BJ (cell line): ENCODE measurements around the gene YTHDF2. TPM values are rescaled to one million over a fixed set of nuclear protein-coding genes. Genes with fewer than 3 reads are reported as not detected.
"Not testable (repeated sequence)": the region's sequence is repeated elsewhere in the genome, so short reads cannot be mapped to it uniquely, and the experiment has no call there.

Experiments
- CTCF ChIA-PET: fragments of 350-600 bp; formaldehyde crosslinking; extraction: SDS; loops from one replicate; lab custom pipeline; 2021; ENCODE audit warnings: antibody characterized with exemption, inconsistent platforms; lab: Yijun Ruan, JAX
- POLR2A ChIA-PET: fragments of 300-600 bp; sonication (Branson Sonifier 250); formaldehyde crosslinking; extraction: SDS; loops from one replicate; lab custom pipeline; 2021; ENCODE audit warnings: antibody characterized with exemption; lab: Charles Lee
- DNase-seq: peaks from one replicate; pipeline ENCODE4 v3.0.0-alpha.2; 2011; ENCODE audit warnings: low read depth
- H3K27me3 ChIP-seq: 2 replicates; pipeline ENCODE4 v1.6.0; 2011; ENCODE audit warnings: low read length; ENCODE audit not compliant: control insufficient read depth, insufficient read depth
- H3K36me3 ChIP-seq: 2 replicates; pipeline ENCODE4 v1.5.1; 2011; ENCODE audit warnings: low read length; ENCODE audit not compliant: control insufficient read depth, insufficient read depth
- H3K4me3 ChIP-seq: 2 replicates; pipeline ENCODE4 v1.5.1; 2011; ENCODE audit warnings: low read depth, mild to moderate bottlenecking, control low read depth, low read length
- polyA plus RNA-seq: library from polyadenylated mRNA; depleted of rRNA; stranded (reverse); fragments of >200 nt; gene quantifications from 2 replicates; pipeline ENCODE4 v1.2.3, GENCODE V29; 2011
- TF ChIP-seq, protein P1 (sequence below): IDR thresholded peaks from 2 replicates; pipeline ENCODE4 v1.5.1; 2011; ENCODE audit warnings: low read depth, mild to moderate bottlenecking, control low read depth, inconsistent platforms, low read length, moderate library complexity; ENCODE audit not compliant: insufficient read depth

YTHDF2 gene
- polyA plus RNA-seq, 1 experiment: 45.9 TPM

DNA sequence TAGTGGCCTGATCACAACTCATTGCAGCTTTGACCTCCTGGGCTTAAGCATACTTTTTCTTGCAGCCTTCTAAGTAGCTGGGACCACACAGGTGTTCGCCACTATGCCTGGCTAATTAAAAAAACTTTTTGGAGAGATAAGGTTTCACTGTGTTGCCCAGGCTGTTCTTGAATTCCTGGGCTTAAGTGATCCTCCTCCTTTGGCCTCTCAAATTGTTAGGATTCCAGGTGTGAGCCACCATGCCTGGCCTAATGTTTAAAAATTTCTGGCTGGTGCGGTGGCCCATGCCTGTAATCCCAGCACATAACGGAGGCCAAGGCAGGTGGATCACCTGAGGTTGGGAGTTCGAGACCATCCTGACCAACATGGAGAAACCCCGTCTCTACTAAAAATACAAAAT is 24.4 kb downstream of the YTHDF2 start:
- DNase-seq: no peak
- no peaks in the 10 kb centered on the region for H3K27me3 ChIP-seq
- H3K36me3 ChIP-seq: peaks cover 3% of the 10 kb centered on the region
- ChIA-PET POLR2A (interaction anchor here (0.6 kb wide), 1 partner anchor 442 kb away, joined by 3 read pairs; no protein-coding TSS in a partner anchor), CTCF (no interaction called here)
- TF ChIP-seq, protein P1, sequence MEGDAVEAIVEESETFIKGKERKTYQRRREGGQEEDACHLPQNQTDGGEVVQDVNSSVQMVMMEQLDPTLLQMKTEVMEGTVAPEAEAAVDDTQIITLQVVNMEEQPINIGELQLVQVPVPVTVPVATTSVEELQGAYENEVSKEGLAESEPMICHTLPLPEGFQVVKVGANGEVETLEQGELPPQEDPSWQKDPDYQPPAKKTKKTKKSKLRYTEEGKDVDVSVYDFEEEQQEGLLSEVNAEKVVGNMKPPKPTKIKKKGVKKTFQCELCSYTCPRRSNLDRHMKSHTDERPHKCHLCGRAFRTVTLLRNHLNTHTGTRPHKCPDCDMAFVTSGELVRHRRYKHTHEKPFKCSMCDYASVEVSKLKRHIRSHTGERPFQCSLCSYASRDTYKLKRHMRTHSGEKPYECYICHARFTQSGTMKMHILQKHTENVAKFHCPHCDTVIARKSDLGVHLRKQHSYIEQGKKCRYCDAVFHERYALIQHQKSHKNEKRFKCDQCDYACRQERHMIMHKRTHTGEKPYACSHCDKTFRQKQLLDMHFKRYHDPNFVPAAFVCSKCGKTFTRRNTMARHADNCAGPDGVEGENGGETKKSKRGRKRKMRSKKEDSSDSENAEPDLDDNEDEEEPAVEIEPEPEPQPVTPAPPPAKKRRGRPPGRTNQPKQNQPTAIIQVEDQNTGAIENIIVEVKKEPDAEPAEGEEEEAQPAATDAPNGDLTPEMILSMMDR: no peak
- no peak overlapping the region for H3K4me3 ChIP-seq

DNA sequence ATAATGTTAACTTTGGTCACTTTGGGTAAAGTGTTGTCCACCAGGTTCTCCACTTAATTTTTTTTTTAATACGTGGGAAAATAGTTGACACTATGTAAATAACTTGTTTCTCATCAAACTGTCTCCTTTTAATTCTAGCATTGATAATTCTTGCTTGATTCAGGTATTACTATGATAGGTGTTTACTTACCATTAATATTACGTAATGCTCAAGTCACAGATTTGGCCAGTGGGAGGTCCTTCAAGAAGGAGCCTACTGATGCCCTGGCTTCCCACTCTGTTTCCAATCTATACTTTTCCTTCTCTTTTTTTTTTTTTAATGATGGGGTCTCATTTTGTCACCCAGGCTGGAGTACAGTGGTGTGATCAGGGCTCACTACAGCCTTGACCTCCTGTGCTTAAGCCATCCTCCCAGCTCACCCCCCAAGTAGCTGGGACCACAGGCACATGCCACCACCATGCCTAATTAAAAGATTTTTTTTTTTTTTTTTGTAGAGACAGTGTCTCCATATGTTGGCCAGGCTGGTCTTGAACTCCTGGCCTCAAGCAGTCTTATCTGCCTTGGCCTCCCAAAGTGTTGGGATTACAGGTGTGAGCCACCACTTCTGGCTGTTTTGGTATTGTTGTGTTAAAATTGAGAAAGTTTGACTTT is 29.9 kb downstream of the YTHDF2 start:
- ChIA-PET CTCF (interaction anchor here (0.8 kb wide), 1 partner anchor 123 kb away, joined by 3 read pairs; no protein-coding TSS in a partner anchor), POLR2A (interaction anchor here (0.5 to 0.6 kb wide), 2 partner anchors 123 to 1995 kb away, joined by 3 to 16 read pairs; partner anchors contain the start of gene TAF12)
- TF ChIP-seq, protein P1: no peak
- H3K4me3 ChIP-seq: no peak overlapping the region
- no peak for DNase-seq
- H3K36me3 ChIP-seq: peaks cover 5% of the 10 kb centered on the region
- H3K27me3 ChIP-seq: no peaks in the 10 kb centered on the region

DNA sequence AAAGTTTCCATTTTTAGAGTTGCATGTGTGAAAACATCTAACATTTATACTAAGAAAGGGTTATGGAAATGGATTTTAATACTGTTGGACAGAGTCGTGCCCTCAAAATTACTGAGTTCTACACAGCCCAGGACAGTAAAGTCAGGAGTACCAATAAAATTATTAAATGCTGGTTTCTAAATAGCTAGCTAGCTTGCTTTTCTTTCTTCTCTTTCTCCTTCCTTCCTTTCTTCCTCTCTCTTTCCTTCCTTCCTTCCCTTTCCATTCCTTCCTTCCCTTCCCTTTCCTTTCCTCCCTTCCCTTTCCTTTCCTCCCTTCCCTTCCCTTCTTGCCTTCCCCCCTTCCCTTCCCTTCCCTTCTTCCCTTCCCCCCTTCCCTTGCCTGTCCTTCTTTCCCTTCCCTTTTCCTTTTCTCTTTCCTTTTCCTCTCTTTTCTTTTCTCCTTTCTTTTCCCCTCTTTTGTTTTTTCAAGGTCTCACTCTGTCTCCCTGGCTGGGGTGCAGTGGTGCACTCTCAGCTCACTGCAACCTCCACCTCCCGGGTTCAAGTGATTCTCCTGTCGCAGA is 33.9 kb downstream of the YTHDF2 start:
- peaks cover 4% of the 10 kb centered on the region for H3K36me3 ChIP-seq
- H3K4me3 ChIP-seq: no peak overlapping the region
- ChIA-PET POLR2A (no interaction called here), CTCF (interaction anchor here (0.6 to 2.2 kb wide), 3 partner anchors 11 to 106 kb away, joined by 3 to 11 read pairs (median 3); no protein-coding TSS in a partner anchor)
- H3K27me3 ChIP-seq: no peaks in the 10 kb centered on the region
- TF ChIP-seq, protein P1: no peak
- no peak for DNase-seq

DNA sequence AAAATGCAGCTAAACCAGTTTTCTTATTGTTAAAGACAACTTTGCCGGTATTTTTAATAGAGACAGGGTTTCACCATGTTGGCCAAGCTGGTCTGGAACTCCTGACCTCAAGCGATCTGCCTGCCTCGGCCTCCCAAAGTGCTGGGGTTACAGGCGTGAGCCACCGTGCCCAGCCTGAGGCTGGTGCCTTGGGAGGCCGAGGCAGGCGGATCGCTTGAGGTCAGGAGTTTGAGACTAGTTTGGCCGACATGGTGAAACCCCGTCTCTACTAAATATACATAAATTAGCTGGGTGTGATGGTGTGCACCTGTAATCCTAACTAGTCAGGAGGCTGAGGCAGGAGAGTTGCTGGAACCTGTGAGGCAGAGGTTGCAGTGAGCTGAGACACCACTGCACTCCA is 35.2 kb downstream of the YTHDF2 start:
- H3K27me3 ChIP-seq, H3K4me3 ChIP-seq, DNase-seq, H3K36me3 ChIP-seq, POLR2A ChIA-PET: not testable (repeated sequence)
- CTCF ChIA-PET: interaction anchor here (0.6 to 2.2 kb wide), 3 partner anchors 13 to 523 kb away, joined by 3 to 11 read pairs (median 6); no protein-coding TSS in a partner anchor

DNA sequence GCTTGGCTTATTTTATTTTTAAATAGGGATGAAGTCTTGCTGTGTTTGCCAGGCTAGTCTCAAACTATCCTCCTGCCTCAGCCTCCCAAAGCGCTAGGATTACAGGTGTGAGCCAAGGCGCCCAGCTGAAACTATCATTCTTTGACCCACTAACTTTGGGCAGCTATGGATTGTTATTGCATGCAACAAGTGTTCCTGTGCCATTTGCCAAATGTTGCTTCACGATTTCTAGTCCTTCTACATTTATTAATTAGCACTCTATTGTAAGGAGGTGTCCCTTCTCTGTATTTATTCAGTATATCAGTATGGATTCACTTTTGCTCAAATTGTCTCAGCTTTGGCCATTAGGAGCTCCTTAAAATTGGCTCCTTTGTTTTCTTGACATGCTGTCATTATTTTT is 36.4 kb downstream of the YTHDF2 start:
- Histone ChIP-seq H3K4me3 (no peak overlapping the region), H3K36me3 (peaks cover 3% of the 10 kb centered on the region; the same call in 1 of the 2 replicates), H3K27me3 (no peaks in the 10 kb centered on the region)
- ChIA-PET POLR2A (no interaction called here), CTCF (interaction anchor here (1.2 to 1.6 kb wide), 2 partner anchors 14 to 105 kb away, joined by 4 to 9 read pairs; no protein-coding TSS in a partner anchor)
- no peak for DNase-seq
- TF ChIP-seq, protein P1: no peak
